ENCODE data around the gene DPYSL5. TPM values are rescaled to one million over a fixed set of nuclear protein-coding genes. Genes with fewer than 3 reads are reported as not detected.

DPYSL5 gene
- total RNA-seq, 2 donors from 2014 or later = 3.1 to 3.5 TPM

- Histone ChIP-seq H3K27me3 (ENCODE audit: control insufficient read depth, insufficient read depth, low read length, poor library complexity, severe bottlenecking) (no peaks in the 10 kb centered on the region), H3K4me1 (ENCODE audit: control insufficient read depth, insufficient read depth, low read length) (no peaks in the 10 kb centered on the region), H3K9me3 (ENCODE audit: control insufficient read depth, low read length) (no peaks in the 10 kb centered on the region), H3K4me3 (ENCODE audit: low read length) (no peak overlapping the region), H3K27ac (ENCODE audit: low read depth, low read length) (no peak overlapping the region), H3K9ac (ENCODE audit: extremely low read depth, low read length, poor library complexity, severe bottlenecking) (no peak overlapping the region), H3K36me3 (ENCODE audit: control insufficient read depth, insufficient read depth, low read length) (no peaks in the 10 kb centered on the region)
- Mint-ChIP-seq H3K4me3 (no peak overlapping the region), H3K36me3 (ENCODE audit: low read depth) (no peaks in the 10 kb centered on the region), H3K9me3 (no peaks in the 10 kb centered on the region), H3K27ac (no peak overlapping the region), H3K27me3 (ENCODE audit: insufficient read depth) (peaks cover 2% of the 10 kb centered on the region), H3K4me1 (peaks cover 4% of the 10 kb centered on the region)
- WGBS, 2 experiments (ENCODE audit: insufficient coverage in 1 of 2, insufficient read length in 1 of 2) = 83 to 85% methylated on average over 6 to 11 of the region's 11 CpGs
- peak; percentile 28 for DNase-seq
- TF ChIP-seq CTCF (conservative IDR thresholded peaks at IDR 0.05) = no peak
Measured at GRCh38 chr2:26932974-26933373, 85.0 kb downstream of the DPYSL5 start.

GRCh38 chr2:26933431-26934334 is 85.8 kb downstream of the DPYSL5 start:
- no peaks in the 10 kb centered on the region for H3K27me3 ChIP-seq (ENCODE audit: control insufficient read depth, insufficient read depth, low read length, poor library complexity, severe bottlenecking)
- H3K36me3 ChIP-seq (ENCODE audit: control insufficient read depth, insufficient read depth, low read length) = no peaks in the 10 kb centered on the region
- H3K27ac Mint-ChIP-seq = no peak overlapping the region
- H3K9me3 Mint-ChIP-seq = no peaks in the 10 kb centered on the region
- no peaks in the 10 kb centered on the region for H3K36me3 Mint-ChIP-seq (ENCODE audit: low read depth)
- no peak overlapping the region for H3K9ac ChIP-seq (ENCODE audit: extremely low read depth, low read length, poor library complexity, severe bottlenecking)
- H3K4me1 Mint-ChIP-seq = peaks cover 4% of the 10 kb centered on the region
- H3K27ac ChIP-seq (ENCODE audit: low read depth, low read length) = no peak overlapping the region
- WGBS, 2 experiments (ENCODE audit: insufficient coverage in 1 of 2, insufficient read length in 1 of 2) = 91 to 93% methylated on average over 16 of the region's 16 CpGs
- no peak overlapping the region for H3K4me3 ChIP-seq (ENCODE audit: low read length)
- H3K4me3 Mint-ChIP-seq = no peak overlapping the region
- TF ChIP-seq CTCF (conservative IDR thresholded peaks at IDR 0.05) = no peak
- peak; percentile 36 for DNase-seq
- H3K4me1 ChIP-seq (ENCODE audit: control insufficient read depth, insufficient read depth, low read length) = no peaks in the 10 kb centered on the region
- peaks cover 2% of the 10 kb centered on the region for H3K27me3 Mint-ChIP-seq (ENCODE audit: insufficient read depth)
- no peaks in the 10 kb centered on the region for H3K9me3 ChIP-seq (ENCODE audit: control insufficient read depth, low read length)

GRCh38 chr2:26934335-26934724 is 86.4 kb downstream of the DPYSL5 start:
- no peak overlapping the region for H3K27ac Mint-ChIP-seq
- peak; percentile 29 for DNase-seq
- no peaks in the 10 kb centered on the region for H3K9me3 Mint-ChIP-seq
- H3K27me3 ChIP-seq (ENCODE audit: control insufficient read depth, insufficient read depth, low read length, poor library complexity, severe bottlenecking) = no peaks in the 10 kb centered on the region
- no peak overlapping the region for H3K4me3 Mint-ChIP-seq
- TF ChIP-seq CTCF (conservative IDR thresholded peaks at IDR 0.05) = no peak
- H3K27me3 Mint-ChIP-seq (ENCODE audit: insufficient read depth) = peaks cover 2% of the 10 kb centered on the region
- H3K9ac ChIP-seq (ENCODE audit: extremely low read depth, low read length, poor library complexity, severe bottlenecking) = no peak overlapping the region
- no peak overlapping the region for H3K27ac ChIP-seq (ENCODE audit: low read depth, low read length)
- H3K36me3 ChIP-seq (ENCODE audit: control insufficient read depth, insufficient read depth, low read length) = no peaks in the 10 kb centered on the region
- H3K4me1 ChIP-seq (ENCODE audit: control insufficient read depth, insufficient read depth, low read length) = no peaks in the 10 kb centered on the region
- WGBS, 2 experiments (ENCODE audit: insufficient coverage in 1 of 2, insufficient read length in 1 of 2) = 93 to 96% methylated on average over 9 to 10 of the region's 10 CpGs
- no peaks in the 10 kb centered on the region for H3K36me3 Mint-ChIP-seq (ENCODE audit: low read depth)
- H3K9me3 ChIP-seq (ENCODE audit: control insufficient read depth, low read length) = no peaks in the 10 kb centered on the region
- H3K4me3 ChIP-seq (ENCODE audit: low read length) = no peak overlapping the region
- H3K4me1 Mint-ChIP-seq = peaks cover 4% of the 10 kb centered on the region
